Kidney (tissue), 14 donors: ENCODE measurements around the gene ADAD2. TPM values are rescaled to one million over a fixed set of nuclear protein-coding genes. Genes with fewer than 3 reads are reported as not detected.

Experiments used
- DNase-seq, 5 donors: peaks; one replicate each; pipeline ENCODE4 v3.0.0-alpha.2; 2013 to 2020
- FAIRE-seq: peaks from 2 replicates; lab custom pipeline; 2012; peaks lifted over from hg19 to GRCh38; lab: Jason Lieb, UNC
- H3K27ac ChIP-seq, 2 donors: one replicate each; pipeline ENCODE4 v1.7.0; 2013; ENCODE audit warnings: low read depth in 2 of 2, low read length in 2 of 2, inconsistent platforms in 1 of 2
- H3K27me3 ChIP-seq: one replicate; pipeline ENCODE4 v1.7.1; 2013; ENCODE audit warnings: low read length, inconsistent platforms; ENCODE audit not compliant: control insufficient read depth, insufficient read depth
- H3K36me3 ChIP-seq, 3 donors: one replicate each; pipeline versions ENCODE4 v1.7.0 to v1.7.1; 2013; ENCODE audit warnings: low read length in 3 of 3, control low read depth in 1 of 3, inconsistent platforms in 1 of 3; ENCODE audit not compliant: insufficient read depth in 3 of 3, control insufficient read depth in 2 of 3
- H3K4me1 ChIP-seq, 3 donors: one replicate each; pipeline versions ENCODE4 v1.7.0 to v1.7.1; 2013; ENCODE audit warnings: low read length in 3 of 3, inconsistent platforms in 1 of 3, low read depth in 1 of 3; ENCODE audit not compliant: control insufficient read depth in 2 of 3, insufficient read depth in 2 of 3
- H3K4me3 ChIP-seq, 3 donors: one replicate each; pipeline versions ENCODE4 v1.7.0 to v1.8.1; 2013; ENCODE audit warnings: low read length in 3 of 3, control low read depth in 1 of 3, inconsistent platforms in 1 of 3
- H3K9ac ChIP-seq, 3 donors: one replicate each; pipeline versions ENCODE4 v1.7.0 to v1.7.1; 2013; ENCODE audit warnings: low read length in 3 of 3, control low read depth in 1 of 3, inconsistent platforms in 1 of 3
- H3K9me3 ChIP-seq, 3 donors: one replicate each; pipeline versions ENCODE4 v1.7.0 to v1.7.1; 2013; ENCODE audit warnings: low read length in 3 of 3, control low read depth in 1 of 3, inconsistent platforms in 1 of 3; ENCODE audit not compliant: control insufficient read depth in 2 of 3, insufficient read depth in 1 of 3
- CTCF ChIP-seq: IDR thresholded peaks from 3 replicates; pipeline ENCODE4 v1.5.1; 2012; ENCODE audit warnings: mild to moderate bottlenecking, moderate library complexity, borderline replicate concordance; ENCODE audit not compliant: insufficient read depth; ENCODE audit errors: extremely low read depth
- intact Hi-C: fragments of 100-400 bp; cut with DNase I; formaldehyde crosslinking; loops from one replicate; pipeline ENCODE4 v1.11.1; 2022
- polyA plus RNA-seq: library from polyadenylated mRNA; stranded (reverse); fragments of 350-450 nt; fragmentation: Illumina TruSeq; extraction: RNeasy Lipid Tissue Mini Kit (QIAGEN cat#74804); gene quantifications from one replicate; pipeline ENCODE4 v1.2.3, GENCODE V29; 2014; ENCODE audit warnings: low read depth, low replicate concordance; ENCODE audit not compliant: insufficient read depth
- total RNA-seq: library from RNA; stranded (reverse); fragmentation: NEBNext Ultra II Directional; extraction: Animal tissue kit (Norgen Biotek cat#: 25700); gene quantifications from one replicate; pipeline ENCODE4 v1.2.1, GENCODE V29; 2021
- donor health status: control.
- donor health status: control.
- donor health status: control.
- donor health status: control.
- donor health status: control.
- donor health status: DM: yes; HTN: yes; CAD: no.
- donor health status: Normal renal cell carcinoma (clear cell type).

The ADAD2 gene
- total and polyA plus RNA-seq, 2 donors from 2014 or later = 0.72 to 0.80 TPM

- Histone ChIP-seq H3K36me3 (no peaks in the 10 kb centered on the region), H3K27me3 (no peaks in the 10 kb centered on the region), H3K9ac (no peak overlapping the region), H3K9me3 (no peaks in the 10 kb centered on the region), H3K27ac (no peak overlapping the region), H3K4me3 (no peak overlapping the region), H3K4me1 (no peaks in the 10 kb centered on the region)
- intact Hi-C loops = no loop called here
- DNase-seq = peak in 1 of 5 donors; percentile 75
- no peak for FAIRE-seq
- no peak for TF ChIP-seq CTCF
Measured at GRCh38 chr16:84191466-84191865, 509 bp downstream of the ADAD2 start.

DNA sequence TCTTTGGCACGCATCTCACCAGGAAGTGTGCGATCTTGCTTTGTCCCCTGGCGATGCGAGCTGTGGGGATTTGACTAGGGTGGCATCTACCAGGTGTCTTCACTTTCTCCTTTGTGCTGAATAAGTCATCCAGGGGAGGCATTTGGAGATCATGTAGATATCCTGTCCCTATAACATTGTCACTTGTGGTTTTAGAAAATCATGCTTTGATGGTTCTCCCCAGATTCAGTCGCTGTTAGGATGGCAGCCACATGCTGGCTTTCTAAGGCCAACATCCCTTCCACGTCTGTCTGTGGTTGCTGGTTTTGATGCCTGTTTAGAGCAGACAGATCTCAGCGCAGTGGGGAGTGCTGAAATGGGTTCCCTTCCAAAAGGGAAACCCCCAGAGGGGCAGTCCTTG, 2.5 kb downstream of the ADAD2 start:
- TF ChIP-seq CTCF = no peak
- Histone ChIP-seq H3K4me1 (no peaks in the 10 kb centered on the region), H3K9ac (no peak overlapping the region), H3K27ac (no peak overlapping the region), H3K27me3 (no peaks in the 10 kb centered on the region), H3K36me3 (no peaks in the 10 kb centered on the region), H3K4me3 (no peak overlapping the region), H3K9me3 (no peaks in the 10 kb centered on the region)
- FAIRE-seq (no peak), DNase-seq (no peak)
- intact Hi-C loops = no loop called here

DNA sequence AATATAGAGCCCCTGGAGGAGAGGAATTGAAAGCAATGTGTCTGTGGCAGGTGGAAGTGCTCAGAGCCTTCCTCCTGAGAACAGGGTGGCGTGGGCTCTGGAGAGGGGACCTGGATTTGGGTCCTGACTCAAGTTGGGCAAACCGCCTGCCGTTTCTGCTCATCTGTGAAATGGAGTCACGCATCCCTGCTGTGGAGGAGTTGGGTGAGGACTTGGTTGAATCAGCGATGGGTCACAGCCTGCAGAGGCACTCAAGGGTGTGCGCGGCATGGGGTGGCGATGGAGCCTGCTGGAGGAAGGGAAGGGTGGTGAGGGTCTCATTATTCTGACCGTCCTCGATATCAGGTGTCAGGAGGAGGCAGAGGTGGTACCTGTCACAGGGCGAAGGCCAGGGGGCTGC, 3.1 kb downstream of the ADAD2 start:
- intact Hi-C loops = no loop called here
- TF ChIP-seq CTCF = no peak
- Histone ChIP-seq H3K9me3 (no peaks in the 10 kb centered on the region), H3K4me3 (no peak overlapping the region), H3K36me3 (no peaks in the 10 kb centered on the region), H3K9ac (no peak overlapping the region), H3K27me3 (no peaks in the 10 kb centered on the region), H3K4me1 (no peaks in the 10 kb centered on the region), H3K27ac (no peak overlapping the region)
- peak in 1 of 5 donors; percentile 21 for DNase-seq
- FAIRE-seq = no peak

- FAIRE-seq (no peak), DNase-seq (peak in 3 of 5 donors; percentile 25 to 62 (median 51))
- H3K4me3 ChIP-seq = no peak overlapping the region
- no peak for TF ChIP-seq CTCF
- no peaks in the 10 kb centered on the region for H3K27me3 ChIP-seq
- intact Hi-C loops = no loop called here
- H3K4me1 ChIP-seq = no peaks in the 10 kb centered on the region
- H3K9me3 ChIP-seq = no peaks in the 10 kb centered on the region
- H3K27ac ChIP-seq = no peak overlapping the region
- no peaks in the 10 kb centered on the region for H3K36me3 ChIP-seq
- H3K9ac ChIP-seq = no peak overlapping the region
Measured at GRCh38 chr16:84194470-84195200, 3.7 kb downstream of the ADAD2 start.
